ENCODE results near the gene MAD1L1. TPM values are rescaled to one million over a fixed set of nuclear protein-coding genes. Genes with fewer than 3 reads are reported as not detected.
A peak's percentile ranks its signal among the peaks of the same experiment; 100 is the strongest.

MAD1L1 gene
- total and polyA plus RNA-seq, 4 donors, result 12.8 to 20.7 (median 16.5) TPM

DNA sequence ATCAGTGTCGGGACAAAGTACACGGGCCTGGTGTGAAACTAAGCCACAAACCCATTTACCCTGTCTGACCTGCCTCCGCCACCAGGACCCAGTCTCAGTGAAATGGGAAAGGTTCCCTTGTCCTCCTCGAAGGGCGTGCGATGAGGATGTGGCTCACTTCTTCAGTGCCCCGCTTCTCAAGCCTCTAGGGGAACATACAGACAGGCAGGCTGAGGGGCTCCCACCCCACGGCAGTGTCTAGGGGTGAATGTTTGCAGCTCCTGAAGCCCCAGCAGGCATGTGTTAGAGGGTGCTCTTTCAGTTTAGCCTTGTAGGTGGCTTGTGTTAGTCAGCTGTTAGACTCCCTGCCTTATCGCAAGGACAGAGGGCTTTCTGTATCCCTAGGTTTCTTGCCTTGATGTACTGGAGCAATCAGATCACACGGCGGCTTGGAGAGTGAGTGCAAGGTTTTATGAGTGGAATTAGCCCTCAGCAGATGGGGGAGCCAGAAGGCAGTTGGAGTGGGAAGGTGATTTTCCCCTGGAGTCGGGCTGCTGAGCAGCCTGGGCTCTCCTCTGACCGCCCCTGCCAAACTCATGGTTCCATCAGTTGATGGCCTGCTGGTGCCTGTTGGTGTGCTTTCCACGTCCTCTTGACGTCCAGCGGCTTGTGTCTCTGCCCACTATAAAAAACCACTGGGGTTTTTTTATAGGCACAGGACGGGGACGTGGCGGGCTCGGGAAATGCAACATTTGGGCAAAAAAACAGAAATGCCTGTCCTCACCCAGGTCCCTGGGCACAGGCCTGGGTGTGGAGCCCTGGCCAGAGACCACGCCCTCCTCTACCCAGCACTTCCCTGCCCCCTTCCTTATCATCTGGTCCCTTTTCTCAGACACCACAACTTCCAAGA, 10.0 kb upstream of the MAD1L1 start:
- WGBS, result 21% methylated on average over 21 of the region's 21 CpGs
- no peak for TF ChIP-seq SP1 (IDR thresholded peaks at IDR 0.05)
- TF ChIP-seq GABPA (IDR thresholded peaks at IDR 0.05 in 1 of 2, conservative IDR thresholded peaks at IDR 0.05 in 1 of 2), result no peak
- no peak for TF ChIP-seq FOXA2 (IDR thresholded peaks at IDR 0.05)
- H3K9me3 ChIP-seq (ENCODE audit: control insufficient read depth in 4 of 4, low read length in 3 of 4), result no peaks in the 10 kb centered on the region
- peaks cover 0 to 13% (median 8%) of the 10 kb centered on the region in 4 donors for H3K36me3 ChIP-seq (ENCODE audit: control insufficient read depth in 4 of 4, insufficient read depth in 3 of 4, low read depth in 1 of 4, low read length in 3 of 4)
- H3K4me3 ChIP-seq (ENCODE audit: low read depth in 1 of 3, low read length in 3 of 3), result peak overlapping the region; percentile 20 to 97 (median 93)
- H3K4me1 ChIP-seq (ENCODE audit: control insufficient read depth in 4 of 4, insufficient read depth in 4 of 4, low read length in 3 of 4), result peaks cover 4 to 22% (median 14%) of the 10 kb centered on the region in 4 donors
- no peak for DNase-seq (ENCODE audit: low spot score)
- H3K27ac ChIP-seq (ENCODE audit: low read depth in 1 of 2, low read length in 2 of 2), result no peak overlapping the region
- H3K27me3 ChIP-seq (ENCODE audit: control insufficient read depth in 4 of 4, insufficient read depth in 4 of 4, low read length in 3 of 4), result no peaks in the 10 kb centered on the region
- no peak overlapping the region for H3K9ac ChIP-seq (ENCODE audit: low read depth in 1 of 2, low read length in 2 of 2)

DNA sequence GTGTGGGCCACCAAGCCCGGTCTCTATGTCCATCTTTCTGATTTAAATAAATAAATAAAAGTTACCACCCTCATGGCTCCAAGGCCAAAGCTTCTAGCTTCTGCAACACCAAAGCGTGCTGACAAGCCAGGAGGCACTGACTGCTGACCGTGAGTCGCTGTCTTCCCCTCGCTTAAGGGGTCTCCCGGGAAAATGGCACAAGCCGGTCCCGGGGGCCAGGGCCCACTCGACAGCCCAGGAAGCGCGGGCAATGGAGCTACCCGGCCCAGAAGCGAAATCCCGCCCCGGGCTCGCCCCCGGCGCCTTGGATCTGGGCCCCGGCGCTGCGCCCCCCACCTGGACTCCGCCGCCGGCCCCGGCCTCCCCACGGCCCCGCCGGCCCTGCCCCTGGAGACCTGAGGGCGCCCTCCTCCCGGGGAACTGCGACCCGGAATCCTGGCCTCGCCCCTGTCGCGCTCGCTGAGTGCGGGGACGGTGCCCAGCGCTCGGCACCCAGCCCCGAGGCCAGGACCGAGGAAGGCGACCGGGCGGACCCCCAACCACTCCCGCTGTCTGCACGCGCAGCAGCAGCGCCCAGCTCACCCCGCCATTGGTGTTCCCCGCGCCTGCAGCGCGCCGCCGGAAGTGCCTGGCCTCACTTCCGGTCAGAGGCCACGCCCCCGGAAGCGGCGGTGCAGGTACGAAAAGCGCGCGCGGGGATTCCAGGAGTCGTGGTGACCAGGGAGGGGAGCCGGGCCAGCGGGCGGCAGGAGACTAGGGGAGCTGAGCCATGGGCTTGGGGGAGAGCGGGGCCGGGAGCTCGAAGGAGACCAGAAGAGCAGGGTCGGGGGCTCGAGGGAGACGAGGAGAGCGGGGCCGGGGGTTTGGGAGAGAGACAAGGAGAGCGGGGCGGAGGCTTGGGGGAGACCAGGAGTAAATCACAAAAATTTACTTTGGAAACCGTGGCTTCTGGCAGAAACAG, 9.1 kb upstream of the MAD1L1 start, which contains the start of the genes MRM2 and NUDT1:
MRM2 (minus strand) TSS at position 626 of the 961 bp plus-strand sequence; CDS start at position 590, 36 bp downstream.
NUDT1 (plus strand) TSS at position 647 of the 961 bp plus-strand sequence. CDS start 2,349 bp downstream, outside the sequence.
- Histone ChIP-seq H3K27me3 (ENCODE audit: control insufficient read depth in 4 of 4, insufficient read depth in 4 of 4, low read length in 3 of 4) (no peaks in the 10 kb centered on the region), H3K4me1 (ENCODE audit: control insufficient read depth in 4 of 4, insufficient read depth in 4 of 4, low read length in 3 of 4) (peaks cover 4 to 22% (median 14%) of the 10 kb centered on the region in 4 donors), H3K9ac (ENCODE audit: low read depth in 1 of 2, low read length in 2 of 2) (peak within 1 kb of the TSS; percentile 60 to 71), H3K27ac (ENCODE audit: low read depth in 1 of 2, low read length in 2 of 2) (peak within 1 kb of the TSS; percentile 30 to 47), H3K36me3 (ENCODE audit: control insufficient read depth in 4 of 4, insufficient read depth in 3 of 4, low read depth in 1 of 4, low read length in 3 of 4) (peaks cover 0 to 21% (median 11%) of the 10 kb centered on the region in 4 donors), H3K4me3 (ENCODE audit: low read depth in 1 of 3, low read length in 3 of 3) (peak within 1 kb of the TSS; percentile 93 to 97 (median 93)), H3K9me3 (ENCODE audit: control insufficient read depth in 4 of 4, low read length in 3 of 4) (no peaks in the 10 kb centered on the region)
- under 1% methylated on average over 81 of the region's 81 CpGs for WGBS
- peak in 1 of 2 donors; percentile 41 for TF ChIP-seq RAD21 (IDR thresholded peaks at IDR 0.05)
- TF ChIP-seq, protein P1, sequence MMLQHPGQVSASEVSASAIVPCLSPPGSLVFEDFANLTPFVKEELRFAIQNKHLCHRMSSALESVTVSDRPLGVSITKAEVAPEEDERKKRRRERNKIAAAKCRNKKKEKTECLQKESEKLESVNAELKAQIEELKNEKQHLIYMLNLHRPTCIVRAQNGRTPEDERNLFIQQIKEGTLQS (IDR thresholded peaks at IDR 0.05), result no peak
- TF ChIP-seq TAF1 (conservative IDR thresholded peaks at IDR 0.05), result no peak
- TF ChIP-seq, protein P2, sequence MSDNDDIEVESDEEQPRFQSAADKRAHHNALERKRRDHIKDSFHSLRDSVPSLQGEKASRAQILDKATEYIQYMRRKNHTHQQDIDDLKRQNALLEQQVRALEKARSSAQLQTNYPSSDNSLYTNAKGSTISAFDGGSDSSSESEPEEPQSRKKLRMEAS (IDR thresholded peaks at IDR 0.05), result no peak
- TF ChIP-seq HNF4G (IDR thresholded peaks at IDR 0.05), result no peak
- TF ChIP-seq GABPA (IDR thresholded peaks at IDR 0.05 in 1 of 2, conservative IDR thresholded peaks at IDR 0.05 in 1 of 2), result peak; percentile 89 to 98
- TF ChIP-seq FOXA1 (IDR thresholded peaks at IDR 0.05), result no peak
- no peak for TF ChIP-seq SP1 (IDR thresholded peaks at IDR 0.05)
- TF ChIP-seq, protein P3, sequence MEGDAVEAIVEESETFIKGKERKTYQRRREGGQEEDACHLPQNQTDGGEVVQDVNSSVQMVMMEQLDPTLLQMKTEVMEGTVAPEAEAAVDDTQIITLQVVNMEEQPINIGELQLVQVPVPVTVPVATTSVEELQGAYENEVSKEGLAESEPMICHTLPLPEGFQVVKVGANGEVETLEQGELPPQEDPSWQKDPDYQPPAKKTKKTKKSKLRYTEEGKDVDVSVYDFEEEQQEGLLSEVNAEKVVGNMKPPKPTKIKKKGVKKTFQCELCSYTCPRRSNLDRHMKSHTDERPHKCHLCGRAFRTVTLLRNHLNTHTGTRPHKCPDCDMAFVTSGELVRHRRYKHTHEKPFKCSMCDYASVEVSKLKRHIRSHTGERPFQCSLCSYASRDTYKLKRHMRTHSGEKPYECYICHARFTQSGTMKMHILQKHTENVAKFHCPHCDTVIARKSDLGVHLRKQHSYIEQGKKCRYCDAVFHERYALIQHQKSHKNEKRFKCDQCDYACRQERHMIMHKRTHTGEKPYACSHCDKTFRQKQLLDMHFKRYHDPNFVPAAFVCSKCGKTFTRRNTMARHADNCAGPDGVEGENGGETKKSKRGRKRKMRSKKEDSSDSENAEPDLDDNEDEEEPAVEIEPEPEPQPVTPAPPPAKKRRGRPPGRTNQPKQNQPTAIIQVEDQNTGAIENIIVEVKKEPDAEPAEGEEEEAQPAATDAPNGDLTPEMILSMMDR (IDR thresholded peaks at IDR 0.05; ENCODE audit: low read depth, low read length, missing input control), result no peak
- TF ChIP-seq HNF4A (conservative IDR thresholded peaks at IDR 0.05), result no peak
- no peak for TF ChIP-seq FOXA2 (IDR thresholded peaks at IDR 0.05)
- TF ChIP-seq RXRA (IDR thresholded peaks at IDR 0.05), result no peak
- TF ChIP-seq, protein P4, sequence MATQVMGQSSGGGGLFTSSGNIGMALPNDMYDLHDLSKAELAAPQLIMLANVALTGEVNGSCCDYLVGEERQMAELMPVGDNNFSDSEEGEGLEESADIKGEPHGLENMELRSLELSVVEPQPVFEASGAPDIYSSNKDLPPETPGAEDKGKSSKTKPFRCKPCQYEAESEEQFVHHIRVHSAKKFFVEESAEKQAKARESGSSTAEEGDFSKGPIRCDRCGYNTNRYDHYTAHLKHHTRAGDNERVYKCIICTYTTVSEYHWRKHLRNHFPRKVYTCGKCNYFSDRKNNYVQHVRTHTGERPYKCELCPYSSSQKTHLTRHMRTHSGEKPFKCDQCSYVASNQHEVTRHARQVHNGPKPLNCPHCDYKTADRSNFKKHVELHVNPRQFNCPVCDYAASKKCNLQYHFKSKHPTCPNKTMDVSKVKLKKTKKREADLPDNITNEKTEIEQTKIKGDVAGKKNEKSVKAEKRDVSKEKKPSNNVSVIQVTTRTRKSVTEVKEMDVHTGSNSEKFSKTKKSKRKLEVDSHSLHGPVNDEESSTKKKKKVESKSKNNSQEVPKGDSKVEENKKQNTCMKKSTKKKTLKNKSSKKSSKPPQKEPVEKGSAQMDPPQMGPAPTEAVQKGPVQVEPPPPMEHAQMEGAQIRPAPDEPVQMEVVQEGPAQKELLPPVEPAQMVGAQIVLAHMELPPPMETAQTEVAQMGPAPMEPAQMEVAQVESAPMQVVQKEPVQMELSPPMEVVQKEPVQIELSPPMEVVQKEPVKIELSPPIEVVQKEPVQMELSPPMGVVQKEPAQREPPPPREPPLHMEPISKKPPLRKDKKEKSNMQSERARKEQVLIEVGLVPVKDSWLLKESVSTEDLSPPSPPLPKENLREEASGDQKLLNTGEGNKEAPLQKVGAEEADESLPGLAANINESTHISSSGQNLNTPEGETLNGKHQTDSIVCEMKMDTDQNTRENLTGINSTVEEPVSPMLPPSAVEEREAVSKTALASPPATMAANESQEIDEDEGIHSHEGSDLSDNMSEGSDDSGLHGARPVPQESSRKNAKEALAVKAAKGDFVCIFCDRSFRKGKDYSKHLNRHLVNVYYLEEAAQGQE (IDR thresholded peaks at IDR 0.05), result no peak
- no peak for TF ChIP-seq JUND (IDR thresholded peaks at IDR 0.05)
- no peak for TF ChIP-seq NR2F2 (IDR thresholded peaks at IDR 0.05)
- TF ChIP-seq YY1 (IDR thresholded peaks at IDR 0.05), result peak; percentile 88
- TF ChIP-seq EGR1 (IDR thresholded peaks at IDR 0.05; ENCODE audit: low read depth in 2 of 2), result no peak
- TF ChIP-seq, protein P5, sequence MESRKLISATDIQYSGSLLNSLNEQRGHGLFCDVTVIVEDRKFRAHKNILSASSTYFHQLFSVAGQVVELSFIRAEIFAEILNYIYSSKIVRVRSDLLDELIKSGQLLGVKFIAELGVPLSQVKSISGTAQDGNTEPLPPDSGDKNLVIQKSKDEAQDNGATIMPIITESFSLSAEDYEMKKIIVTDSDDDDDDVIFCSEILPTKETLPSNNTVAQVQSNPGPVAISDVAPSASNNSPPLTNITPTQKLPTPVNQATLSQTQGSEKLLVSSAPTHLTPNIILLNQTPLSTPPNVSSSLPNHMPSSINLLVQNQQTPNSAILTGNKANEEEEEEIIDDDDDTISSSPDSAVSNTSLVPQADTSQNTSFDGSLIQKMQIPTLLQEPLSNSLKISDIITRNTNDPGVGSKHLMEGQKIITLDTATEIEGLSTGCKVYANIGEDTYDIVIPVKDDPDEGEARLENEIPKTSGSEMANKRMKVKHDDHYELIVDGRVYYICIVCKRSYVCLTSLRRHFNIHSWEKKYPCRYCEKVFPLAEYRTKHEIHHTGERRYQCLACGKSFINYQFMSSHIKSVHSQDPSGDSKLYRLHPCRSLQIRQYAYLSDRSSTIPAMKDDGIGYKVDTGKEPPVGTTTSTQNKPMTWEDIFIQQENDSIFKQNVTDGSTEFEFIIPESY (IDR thresholded peaks at IDR 0.05), result no peak
- peak; percentile 88 for DNase-seq (ENCODE audit: low spot score)
